Measurements from ENCODE around the gene MRPS11.
"Not testable (repeated sequence)": the region's sequence is repeated elsewhere in the genome, so short reads cannot be mapped to it uniquely, and the experiment has no call there.

The MRPS11 gene

DNA sequence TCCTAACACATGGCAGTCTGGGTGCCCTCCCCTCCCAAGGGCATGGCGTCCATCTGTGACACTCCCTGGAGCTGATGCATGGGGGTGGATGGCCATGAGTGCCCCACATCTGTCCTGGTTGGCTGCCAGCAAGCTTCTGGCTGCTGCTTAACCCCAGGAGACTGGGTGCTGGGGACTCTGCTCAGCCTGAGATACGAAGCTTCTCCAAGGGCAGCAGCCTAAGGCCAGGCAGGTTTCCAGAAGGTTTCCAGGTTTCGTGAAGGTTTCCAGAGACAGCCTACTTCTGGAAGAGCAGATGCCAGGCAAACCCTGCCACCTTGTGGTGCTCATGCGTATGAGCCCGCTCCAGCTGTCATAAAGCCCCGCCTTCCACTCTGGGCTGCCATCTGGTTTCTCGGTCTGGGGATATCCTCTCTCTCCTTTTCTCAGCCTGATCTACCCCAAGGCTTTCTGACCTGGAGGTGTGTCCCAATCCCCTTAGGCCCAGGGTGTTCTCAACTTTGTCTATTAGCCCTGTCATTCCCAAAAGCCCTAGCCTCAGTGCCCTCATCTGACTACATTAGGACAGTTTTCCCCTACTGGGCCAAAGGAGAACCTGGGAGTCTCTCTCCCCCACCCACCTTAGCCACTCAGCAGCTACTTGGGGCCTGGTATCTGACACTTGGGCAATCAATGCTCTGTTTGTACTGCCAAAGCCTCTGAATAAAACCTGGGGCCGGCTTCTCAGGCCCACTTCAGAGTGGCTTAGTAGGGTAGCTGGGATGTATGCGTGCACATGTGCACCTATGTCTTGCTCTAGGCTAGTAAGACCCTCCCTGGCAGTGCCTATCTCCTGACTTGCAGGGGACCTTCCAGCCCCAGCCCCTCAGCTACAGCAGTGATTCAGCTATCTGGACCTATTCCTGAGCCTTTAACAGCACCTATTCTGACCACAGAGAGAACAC lies 12.4 kb upstream of the MRPS11 start:
- peak; percentile 70 for DNase-seq (ENCODE audit: low spot score)

DNA sequence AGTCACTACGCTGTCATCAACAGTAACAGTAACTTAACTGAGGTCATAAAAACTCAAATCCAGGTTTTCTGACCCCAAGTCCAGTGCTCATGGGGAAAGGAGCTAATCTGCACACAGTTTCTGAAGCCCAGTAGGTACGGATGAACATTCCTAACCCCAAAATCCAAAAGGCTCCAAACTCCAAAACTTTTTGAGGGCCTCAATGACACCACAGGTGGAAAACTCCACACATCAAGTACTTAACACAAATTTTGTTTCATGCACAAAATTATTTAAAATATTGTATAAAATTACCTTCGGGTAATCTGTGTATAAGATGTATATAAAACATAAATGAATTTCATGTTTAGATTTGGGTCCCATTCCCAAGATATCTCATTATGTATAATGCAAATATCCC lies 10.8 kb upstream of the MRPS11 start:
- no peak for DNase-seq (ENCODE audit: low spot score)

DNA sequence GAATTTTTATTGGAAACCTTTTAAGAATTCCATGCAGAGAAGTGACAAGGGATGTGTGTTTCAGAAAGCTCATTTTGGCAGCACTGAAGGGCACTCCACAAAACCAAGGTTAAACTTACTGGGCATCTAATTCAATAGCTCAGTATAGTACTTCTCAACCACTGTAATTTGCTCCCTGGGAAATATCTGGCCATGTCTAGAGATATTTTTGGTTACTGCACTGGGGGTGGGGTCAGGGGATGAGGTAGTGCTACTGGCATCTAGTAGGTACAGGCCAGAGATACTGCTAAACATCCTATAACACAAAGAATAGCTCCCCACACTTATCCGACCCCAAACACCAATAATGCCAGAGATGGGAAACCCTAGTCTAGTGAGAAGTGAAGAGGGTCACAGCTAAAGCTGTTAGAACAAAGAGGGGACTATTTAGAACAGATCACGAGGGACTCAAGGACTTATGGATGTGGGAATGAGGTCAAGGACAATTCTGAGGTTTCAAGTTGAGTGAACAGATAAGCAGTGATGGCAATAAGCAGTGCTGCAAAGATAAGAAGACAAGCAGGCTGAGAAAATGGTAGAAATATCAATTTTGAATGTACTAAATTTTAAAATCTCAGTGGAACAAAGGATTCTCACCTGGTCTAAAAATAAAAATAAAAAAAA lies 3.5 kb upstream of the MRPS11 start:
- no peak for DNase-seq (ENCODE audit: low spot score)

DNA sequence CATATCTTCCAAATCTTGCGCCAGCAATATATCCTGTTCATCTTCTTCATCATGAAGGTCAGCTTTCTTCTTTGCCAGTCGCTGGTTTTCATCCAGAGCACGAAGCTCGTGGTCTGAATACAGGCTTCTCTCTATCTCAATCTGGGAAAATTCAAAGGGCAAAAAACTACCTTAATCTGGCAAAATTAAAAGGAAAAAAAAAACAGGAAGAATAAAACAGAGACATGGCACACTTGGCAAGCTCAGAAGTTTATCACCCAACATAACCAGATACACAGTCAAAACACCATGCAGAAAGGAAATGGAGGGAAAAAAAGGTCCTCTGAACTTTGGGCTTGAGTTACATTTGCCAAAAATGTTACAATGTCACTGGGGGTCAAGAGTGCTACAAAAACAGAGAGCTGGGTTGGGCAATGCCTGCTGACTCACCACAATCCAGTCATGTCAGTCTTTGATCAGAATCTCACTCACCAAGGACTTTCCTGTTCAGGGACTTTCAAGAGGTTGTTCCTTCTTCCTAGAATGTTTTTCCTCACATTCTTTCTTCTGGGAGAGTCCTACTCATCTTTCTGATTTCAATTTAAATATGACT lies 1.8 kb upstream of the MRPS11 start:
- peak; percentile 44 for DNase-seq (ENCODE audit: low spot score)

DNA sequence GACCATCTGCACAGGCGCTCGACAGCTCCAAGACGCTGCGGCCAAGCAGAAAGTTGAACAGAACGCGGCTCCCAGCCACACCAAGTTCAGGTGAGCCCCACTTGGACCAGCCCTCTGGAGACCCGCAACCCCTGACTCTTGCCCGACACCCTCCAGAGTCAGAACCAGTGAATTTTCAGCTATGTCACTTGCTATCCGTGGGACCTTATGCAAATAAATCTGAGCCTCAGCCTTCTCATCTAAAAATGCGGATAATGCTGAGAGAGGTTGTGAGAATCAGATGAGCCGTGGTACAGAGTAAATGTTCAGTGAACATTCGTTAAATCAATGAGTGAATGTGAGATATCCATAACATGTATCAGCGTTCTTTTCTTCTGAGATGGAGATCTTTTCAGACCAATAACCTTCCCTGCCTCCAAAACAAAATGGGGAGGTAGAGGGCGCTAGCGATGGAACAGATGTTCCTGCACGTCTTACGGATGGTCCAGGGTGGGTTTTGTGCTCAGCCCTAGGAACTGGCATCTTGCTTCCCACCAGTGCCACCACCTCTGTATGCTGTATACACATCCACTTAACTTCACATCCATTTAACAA lies 524 bp downstream of the MRPS11 start:
- no peak for DNase-seq (ENCODE audit: low spot score)

DNA sequence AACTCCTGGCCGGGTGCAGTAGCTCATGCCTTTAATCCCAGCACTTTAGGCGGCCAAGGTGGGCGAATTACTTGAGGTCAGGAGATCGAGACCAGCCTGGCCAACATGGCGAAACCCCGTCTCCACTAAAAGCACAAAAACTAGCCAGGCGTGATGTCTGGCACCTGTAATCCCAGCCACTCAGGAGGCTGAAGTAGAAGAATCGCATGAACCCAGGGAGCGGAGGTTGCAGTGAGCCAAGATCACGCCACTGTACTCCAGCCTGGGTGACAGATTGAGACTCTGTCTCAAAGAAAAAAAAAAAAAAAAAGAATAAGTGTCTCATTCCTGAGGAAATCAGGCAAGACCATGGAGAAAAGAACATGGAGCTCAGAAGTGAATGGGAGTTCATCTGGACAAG lies 1.2 kb downstream of the MRPS11 start:
- DNase-seq (ENCODE audit: low spot score): not testable (repeated sequence)

DNA sequence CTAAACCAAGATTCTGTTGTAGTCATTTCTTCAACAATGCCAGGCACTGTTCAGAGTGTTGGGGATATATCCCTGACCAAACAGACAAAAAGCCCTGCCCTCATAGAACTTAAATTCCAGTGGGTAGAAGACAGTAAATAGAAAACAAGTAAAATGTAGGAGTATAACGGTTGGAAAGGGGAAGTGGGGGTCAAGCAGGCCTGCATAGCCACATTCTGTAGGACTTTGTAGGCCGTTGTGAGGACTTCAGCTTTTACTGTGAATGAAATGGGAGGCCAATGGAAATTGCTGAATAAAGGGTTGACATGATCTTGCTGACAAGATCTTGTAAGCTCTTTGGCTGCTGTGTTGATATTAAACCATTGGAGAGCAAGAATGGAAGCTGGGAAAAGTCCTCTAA lies 1.8 kb downstream of the MRPS11 start:
- no peak for DNase-seq (ENCODE audit: low spot score)

DNA sequence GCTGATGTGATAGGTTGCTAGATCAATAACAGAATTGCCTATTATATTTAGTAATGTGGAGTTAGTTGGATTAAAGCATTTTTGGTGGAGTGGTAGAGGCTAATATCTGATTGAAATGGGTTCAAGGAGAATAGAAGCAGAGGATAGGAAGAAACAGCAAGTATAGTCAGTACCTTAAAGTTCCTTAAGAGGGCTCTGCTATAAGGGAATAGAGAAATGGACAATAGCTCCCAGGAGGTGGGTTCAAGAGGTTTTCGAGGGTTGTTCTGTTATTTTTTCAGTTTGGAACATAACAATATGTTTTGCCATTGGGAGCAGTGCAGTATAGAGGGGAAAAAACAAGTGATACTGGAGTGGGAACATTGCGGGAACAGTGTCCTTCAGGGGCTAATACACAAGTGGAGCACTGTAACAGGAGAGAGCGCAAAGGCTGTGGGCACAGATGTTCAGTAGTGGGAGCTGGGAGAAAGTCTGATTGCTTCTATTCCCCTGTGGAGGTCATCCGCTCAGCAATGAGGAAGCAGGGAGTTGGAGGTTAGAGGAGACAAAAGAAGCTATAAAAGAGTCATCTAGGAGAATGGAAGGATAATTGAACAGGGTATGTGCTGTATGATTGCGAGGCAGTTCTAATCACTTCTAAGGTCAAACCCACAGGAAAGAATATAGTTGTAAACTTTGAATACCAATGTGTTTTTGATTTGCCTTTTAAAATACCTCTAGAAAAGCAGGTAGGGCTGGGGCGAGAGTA lies 3.3 kb downstream of the MRPS11 start:
- DNase-seq (ENCODE audit: low spot score): no peak

DNA sequence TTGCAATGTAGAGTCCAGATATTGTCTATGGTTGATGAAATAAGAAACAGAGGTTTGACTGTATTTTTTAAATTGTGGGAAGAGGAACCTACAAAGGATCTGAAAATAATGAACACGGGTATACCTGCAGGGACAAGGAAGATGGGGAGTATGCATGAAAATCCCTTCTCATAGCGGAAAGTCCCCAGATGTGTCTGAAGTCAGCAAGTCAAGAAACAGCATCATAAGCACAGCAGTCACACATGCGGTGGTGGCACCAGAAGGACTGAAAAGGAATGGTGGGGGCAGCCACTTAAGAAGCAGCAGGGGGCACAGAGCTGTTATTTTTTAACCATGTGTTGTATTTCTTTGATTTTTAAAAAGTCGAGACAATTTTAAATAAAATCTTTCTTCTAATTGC lies 4.7 kb downstream of the MRPS11 start:
- DNase-seq (ENCODE audit: low spot score): no peak

DNA sequence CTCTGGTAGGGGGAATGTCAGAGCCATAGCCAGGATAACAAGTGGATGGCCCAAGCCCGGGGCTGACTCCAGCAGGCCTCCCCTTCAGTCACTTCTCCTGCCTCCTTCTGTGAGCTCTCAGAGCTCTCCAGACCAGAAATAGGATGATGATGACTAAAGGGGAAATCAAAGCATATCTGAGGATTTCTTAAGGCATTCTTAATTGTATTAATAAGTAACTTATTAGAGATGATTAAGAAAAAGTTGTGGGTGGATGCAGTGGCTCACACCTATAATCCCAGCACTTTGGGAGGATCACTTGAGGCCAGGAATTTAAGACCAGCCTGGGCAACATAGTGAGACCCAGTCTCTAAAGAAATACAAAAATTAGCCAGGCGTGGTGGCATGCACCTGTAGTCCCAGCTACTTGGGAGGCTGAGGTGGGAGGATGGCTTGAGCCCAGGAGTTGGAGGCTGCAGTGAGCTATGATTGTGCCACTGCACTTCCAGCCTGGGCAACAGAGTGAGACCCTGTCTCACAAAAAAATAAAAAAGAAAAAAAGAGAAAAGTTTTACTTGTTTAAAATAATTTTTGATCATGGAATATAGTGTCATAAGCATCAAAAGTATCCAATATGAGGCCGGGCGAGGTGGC lies 6.3 kb downstream of the MRPS11 start:
- DNase-seq (ENCODE audit: low spot score): not testable (repeated sequence)

DNA sequence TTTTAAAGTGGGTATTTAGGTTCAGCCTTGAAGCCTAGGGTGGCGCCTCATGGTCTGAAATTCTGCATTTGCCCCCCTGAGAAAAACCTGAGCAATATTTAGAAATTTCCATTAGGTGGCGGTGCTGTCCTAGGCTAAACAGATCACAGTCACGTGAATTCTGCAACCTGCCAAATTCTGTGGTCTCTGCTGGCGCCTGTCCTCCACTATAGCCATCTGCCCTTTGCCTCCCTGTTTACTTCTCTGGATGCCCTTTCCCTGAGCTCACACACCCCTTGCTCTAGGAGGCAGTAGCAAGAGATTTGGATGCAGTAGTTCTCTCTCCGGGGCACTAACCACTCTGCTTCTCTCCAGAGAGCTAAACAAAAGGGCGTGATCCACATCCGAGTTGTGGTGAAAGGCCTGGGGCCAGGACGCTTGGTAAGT lies 9.1 kb downstream of the MRPS11 start:
- peak; percentile 20 for DNase-seq (ENCODE audit: low spot score)

DNA sequence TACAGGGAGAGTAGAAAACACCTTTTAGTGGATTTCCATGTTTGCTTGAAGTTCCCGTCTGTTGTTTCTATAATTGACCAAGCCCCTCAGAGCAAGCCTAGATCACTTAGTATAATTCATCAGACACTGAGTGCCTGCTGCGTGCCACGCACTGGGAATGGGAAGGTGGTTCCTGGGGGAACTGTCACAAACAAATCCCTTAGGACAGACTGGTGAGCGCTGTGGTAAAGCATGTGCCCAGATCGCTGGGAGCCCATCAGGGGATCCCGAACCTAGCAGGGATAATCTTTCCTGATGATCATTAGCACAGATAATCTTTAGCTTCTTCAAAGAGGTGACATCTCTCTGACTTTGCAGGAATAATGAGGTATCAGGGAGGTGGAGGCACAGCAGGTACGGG lies 9.6 kb downstream of the MRPS11 start:
- DNase-seq (ENCODE audit: low spot score): no peak

DNA sequence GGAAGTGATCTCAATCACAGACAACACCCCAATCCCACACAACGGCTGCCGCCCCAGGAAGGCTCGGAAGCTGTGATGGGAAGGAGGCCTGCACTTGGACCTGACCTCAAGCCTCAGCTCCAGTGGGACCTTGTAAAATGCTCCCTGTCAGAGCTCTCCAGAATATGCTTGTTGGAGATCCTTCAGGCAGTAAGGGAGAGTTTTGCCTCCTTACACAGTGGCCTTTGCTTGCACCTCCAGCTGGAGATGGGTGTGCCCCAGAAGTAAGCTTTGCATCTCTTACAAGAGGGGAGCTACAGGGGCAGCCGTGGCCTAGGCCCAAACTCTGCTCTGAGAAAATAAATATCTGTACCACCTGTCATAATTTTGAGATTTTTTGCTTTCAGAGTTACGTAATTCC lies 10.4 kb downstream of the MRPS11 start:
- DNase-seq (ENCODE audit: low spot score): no peak

DNA sequence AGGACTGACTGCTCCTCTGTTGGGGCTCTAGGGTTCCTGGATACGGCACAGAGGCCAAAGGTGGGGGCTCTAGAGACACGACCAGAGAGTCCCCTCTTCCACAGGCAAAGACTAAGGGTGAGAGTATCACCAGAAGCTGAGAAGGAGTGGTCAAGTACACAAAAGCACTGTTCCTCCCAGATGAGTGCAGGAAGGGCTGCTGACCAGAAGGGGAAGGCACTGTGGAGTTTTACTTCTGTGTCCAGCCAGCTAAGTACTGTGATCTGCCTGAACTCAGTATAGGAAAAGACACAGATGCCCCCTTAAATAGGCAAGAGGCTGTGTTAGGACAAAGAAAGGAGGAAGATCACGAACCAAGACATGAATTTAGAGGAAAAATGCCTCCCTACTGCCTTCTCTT lies 11.7 kb downstream of the MRPS11 start:
- no peak for DNase-seq (ENCODE audit: low spot score)

DNA sequence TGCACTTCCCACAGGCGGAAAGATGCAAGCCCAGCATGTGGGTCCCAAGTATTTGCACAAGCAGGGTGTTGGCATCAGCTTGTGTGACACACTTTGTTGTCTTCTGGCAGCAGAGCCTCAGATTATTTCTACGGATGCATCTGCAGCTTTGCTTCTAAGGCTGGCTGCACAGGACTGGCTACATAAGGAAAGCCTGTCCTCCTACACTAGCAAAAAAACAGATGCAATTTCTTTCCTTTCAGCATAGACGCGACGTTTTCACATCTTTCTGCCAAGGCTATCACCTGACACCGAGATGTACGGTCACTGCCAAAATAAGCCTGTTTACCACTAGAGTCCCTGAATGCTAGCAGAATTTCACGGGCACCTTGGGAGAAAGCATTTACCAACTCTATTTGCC lies 13.5 kb downstream of the MRPS11 start:
- no peak for DNase-seq (ENCODE audit: low spot score)

DNA sequence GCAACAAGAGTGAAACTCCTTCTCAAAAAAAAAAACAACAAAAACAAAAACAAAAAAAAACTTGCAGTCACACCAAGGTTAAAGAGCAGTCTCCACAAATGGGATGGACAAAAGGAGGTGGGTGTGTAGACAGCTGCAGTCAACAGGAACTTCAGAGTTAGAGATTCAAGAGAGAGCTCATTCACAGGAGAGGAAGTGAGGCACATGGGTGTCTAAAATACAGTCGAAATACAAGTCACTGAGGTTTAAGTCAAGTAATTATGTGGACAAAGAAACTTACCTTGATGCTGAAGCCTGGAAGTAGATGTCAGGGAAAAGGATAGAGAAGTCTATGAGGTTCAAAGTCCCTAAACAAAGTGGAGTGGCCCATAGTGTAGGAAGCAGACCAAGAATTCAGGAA lies 14.8 kb downstream of the MRPS11 start:
- no peak for DNase-seq (ENCODE audit: low spot score)

DNA sequence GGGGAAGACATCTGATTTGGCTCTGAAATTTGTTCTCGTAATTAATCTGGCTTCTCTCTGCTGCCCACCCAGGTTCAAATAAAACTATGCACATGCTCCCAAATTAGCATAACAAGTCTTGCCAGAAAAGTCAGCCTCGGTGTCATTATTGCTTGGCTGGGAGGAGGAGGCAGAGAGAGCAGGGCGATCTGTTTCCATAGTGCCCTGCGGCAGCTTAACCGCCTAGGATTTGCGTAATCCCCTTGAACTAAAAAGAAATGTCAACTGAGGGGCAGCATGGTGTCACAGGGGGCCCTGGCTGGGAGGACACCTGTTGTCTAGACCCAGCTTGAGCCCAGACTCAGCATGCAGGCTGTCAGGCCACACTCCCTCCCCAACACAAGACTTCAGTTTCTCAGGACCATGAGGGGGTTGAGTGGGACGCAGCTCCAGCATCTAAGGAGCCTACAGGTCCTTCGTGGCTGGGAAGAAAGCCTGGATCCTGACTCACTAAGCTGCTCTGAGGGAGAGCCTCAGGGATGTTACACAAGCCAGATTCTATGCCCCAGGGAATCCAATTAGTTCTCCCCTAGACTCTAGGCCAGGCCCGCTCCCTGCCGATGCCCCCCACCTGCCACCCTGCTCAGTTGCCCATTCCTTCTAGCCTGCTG lies 17.3 kb downstream of the MRPS11 start:
- DNase-seq (ENCODE audit: low spot score): no peak

DNA sequence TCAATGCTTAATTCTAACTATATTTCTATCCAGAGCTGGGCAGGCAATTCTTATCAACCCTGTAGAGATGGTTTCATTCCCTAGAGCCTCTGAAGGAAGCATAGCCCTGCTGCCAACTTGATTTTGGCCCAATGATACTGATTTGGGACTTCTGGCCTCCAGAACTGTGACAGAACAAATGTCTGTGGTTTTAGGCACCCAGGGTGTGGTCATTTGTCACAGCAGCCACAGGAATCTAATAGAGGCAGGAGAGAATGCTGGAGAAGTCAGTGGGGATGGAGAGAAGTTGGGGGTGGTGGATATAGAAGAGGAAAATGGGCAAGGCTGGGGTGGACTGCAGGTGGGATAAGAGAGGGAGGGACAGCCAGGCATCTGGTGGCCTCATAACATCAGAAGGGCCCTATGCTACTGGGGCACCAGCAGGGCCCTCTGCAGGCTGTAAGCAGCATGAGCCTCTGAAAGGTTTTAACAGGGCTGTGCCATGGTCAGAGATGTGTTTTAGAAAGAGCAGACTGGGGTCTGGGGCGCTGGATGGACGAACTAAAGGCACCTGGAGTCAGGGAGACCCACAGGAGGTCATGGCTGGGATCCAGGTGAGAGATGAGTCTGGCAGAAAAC lies 19.8 kb downstream of the MRPS11 start:
- no peak for DNase-seq (ENCODE audit: low spot score)

DNA sequence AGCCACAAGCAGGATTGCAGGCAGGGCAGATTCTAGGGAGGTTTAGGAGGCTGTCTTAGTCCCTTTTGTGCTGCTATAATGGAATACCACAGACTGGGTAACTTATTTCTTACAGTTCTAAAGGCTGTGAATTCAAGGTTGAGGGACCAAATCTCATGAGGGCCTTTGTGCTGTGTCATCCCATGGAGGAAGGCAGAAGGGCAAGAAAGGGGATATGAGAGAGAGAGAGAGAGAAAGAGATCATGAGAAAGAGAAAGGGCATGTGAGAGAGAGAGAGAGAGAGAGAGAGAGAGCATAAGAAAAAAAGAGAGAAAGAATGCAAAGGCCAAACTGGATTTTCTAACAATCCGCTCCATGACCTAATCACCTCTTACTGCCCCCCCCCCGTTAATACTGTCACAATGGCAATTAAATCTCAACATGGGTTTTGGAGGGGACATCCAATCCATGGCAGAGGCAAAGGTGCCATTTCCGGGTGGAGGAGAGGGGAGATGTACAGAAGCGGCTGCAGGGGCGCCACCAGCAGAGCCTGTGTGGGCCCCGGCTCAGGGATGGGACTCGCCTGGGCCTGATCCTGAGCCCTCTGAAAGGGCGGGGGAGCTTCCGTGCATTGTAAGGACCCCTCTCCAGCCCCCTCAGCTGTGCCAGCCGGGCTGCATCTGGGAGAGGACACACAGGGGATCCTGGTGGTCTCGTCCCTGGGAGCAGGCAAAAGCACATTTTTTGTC lies 20.5 kb downstream of the MRPS11 start:
- no peak for DNase-seq (ENCODE audit: low spot score)

DNA sequence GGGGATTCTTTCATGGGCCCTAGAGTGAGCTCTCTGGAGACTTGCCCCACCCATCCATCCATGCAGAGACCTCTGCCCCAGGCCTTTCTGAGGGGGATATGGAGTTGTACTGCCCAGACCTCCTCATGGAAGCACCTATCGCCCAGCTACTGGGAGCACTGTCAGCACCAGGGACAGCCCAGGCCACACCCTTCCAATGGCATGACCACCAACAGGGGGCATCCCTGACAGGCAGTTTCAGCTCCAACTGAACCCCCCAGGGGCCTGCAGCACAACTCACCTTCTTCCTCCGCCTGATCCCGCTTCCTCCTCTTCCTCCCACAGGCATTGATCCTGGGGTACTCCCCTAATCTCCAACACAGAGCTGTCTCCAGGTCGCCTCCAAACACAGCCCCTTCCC lies 21.8 kb downstream of the MRPS11 start:
- no peak for DNase-seq (ENCODE audit: low spot score)

Measured in kidney capillary endothelial cell (primary cell).